HT1080 (cell line): Measurements from ENCODE around the gene NHSL1. TPM values are rescaled to one million over a fixed set of nuclear protein-coding genes. Genes with fewer than 3 reads are reported as not detected.
A peak's percentile ranks its signal among the peaks of the same experiment; 100 is the strongest.

Experiments used
- DNase-seq: peaks from one replicate; pipeline ENCODE4 v3.0.0-alpha.2; 2015; ENCODE audit warnings: low read depth
- small RNA-seq: library from RNA; depleted of rRNA; stranded (forward); fragments of <200 nt; gene quantifications from one replicate; pipeline ENCODE3, GENCODE V24; 2014
- total RNA-seq: library from RNA; depleted of rRNA; stranded (reverse); fragments of >200 nt; shearing (Covaris generic); gene quantifications from 2 replicates; pipeline ENCODE4 v1.2.3, GENCODE V29; 2014; rRNA removed

NHSL1 gene
- total RNA-seq, 1 experiment from 2014 or later = 7.5 TPM

DNA sequence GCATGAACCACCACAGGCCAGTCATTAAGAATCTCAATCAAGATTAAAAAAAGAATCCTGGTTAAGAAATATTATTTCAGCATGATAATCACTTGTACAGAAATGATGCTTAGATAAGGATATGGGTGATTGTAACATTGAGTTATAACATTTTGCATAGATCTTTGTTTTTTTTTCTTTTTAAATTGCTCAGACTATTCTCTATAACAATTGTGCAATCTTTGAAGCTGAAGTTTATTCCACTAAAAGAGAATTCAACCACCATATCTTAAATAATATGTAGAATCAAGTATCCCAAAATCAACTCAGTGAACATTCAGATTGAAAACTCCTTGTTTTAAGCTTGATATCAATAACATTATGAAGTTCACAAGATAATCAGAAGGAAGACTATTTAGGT is 122.3 kb downstream of the NHSL1 start:
- no peak for DNase-seq

DNA sequence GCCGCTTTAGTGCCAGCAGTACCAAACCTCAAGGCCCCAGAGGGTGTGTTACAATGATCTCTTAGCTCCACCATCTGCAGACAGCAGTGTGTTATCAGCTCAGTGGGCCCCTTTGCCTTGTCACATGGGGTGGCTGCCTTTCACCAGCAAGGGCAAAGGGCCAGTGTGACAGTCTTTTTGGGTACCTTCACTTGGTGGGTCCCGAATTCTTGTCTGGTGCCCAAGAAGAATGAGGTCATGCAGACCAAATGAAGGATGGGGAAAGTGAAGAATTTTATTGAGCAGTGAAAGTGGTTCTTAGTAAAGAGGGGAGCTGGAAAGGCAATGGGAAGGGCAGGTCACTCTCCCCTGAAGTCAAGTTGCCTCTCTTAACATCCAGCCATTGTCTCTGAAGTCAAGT is 124.5 kb downstream of the NHSL1 start:
- DNase-seq = no peak

DNA sequence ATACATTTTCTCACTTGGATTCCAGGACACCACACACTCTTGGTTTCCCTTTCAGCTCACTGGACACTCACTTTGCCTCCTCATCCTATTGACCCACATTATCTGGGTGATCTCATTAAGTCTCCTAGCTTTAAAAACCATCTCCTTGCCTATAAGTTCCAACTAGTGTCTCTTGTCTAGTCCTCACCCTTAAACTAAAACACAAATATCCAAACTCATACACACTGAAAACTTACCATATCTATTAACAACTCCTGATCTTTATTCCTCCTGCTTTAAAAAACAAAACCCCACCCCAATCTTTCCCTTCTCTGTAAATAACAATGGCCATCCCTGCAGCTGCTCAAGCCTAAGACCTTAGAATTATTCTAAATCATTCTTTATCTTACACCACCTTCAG is 125.1 kb downstream of the NHSL1 start:
- DNase-seq = no peak

DNA sequence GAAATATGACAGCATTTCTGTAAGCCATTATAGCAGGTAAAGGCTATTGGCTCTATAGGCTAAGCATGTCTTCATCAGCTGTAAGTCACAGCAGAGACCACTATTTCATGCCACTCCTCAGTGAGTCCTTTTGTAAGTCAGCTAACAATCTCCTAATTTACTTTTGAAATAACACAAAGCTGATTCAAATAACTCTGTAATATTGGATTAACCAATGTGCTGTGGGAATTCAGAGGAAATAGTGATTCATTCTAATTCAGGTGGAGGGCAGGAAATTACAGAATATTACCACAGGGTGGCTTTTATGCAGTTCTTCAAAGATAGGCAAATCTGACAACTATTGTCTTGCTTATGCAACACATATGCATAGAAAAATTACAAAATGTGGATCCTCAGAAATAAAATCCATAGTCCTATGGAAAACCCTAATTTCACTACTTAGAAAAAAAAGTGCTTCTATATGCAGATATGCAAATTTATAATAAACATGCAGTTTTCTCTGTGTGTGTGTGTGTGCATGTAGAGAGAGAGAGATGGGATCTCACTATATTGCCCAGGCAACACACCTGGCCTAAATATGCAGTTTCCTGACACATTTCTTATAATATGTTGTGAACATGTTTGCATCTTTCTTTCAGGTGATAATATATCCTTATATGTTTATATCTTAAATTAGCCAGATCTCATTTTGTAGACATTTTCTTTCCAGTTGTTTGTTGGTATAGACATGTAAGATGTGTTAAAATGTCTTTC is 126.4 kb downstream of the NHSL1 start:
- DNase-seq = peak; percentile 72

Small RNA genes within 50 kb of the gene (small RNA-seq; reads per million reads assigned to genes)
- gene AL031003.1 (not detected), gene AL391669.1 (not detected), gene MIR3145 (not detected)

Other genes with a start within 250 kb of the NHSL1 start
- not detected in 2 replicates for gene SMIM28, start 121.6 kb downstream of the NHSL1 start, total RNA-seq
- 35.0 and 35.1 TPM in 2 replicates for gene HEBP2, start 95.3 kb downstream of the NHSL1 start, total RNA-seq